Activated CD4-positive, alpha-beta T cell treated with anti-CD3 and anti-CD28 coated beads for 24 hours (primary cell): ENCODE results near the gene PLEKHG2.

ENCODE experiments used
- DNase-seq, 2 donors: peaks; one replicate each; pipeline ENCODE4 v3.0.0-alpha.2; 2020; ENCODE audit warnings: low read depth in 2 of 2

PLEKHG2 gene

GRCh38 chr19:39419003-39419402 is 6.5 kb downstream of the PLEKHG2 start:
- DNase-seq = no peak

DNA sequence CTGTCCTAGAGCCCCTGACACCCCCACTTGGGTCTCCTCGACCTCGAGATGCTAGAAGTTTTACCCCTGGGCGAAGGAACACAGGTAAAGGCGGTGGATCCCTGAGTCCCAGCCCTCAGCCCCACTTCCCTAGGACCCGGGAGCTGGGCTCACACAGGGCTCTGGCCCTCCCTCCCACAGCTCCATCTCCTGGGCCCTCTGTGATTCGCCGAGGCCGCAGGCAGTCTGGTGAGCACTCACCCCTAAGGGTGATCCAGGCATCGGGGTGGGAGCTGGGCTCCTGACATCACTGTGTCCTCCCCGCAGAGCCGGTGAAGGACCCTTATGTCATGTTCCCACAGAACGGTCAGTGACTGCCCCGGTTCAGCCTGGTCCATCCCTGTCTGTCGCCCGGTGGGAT is 8.3 kb downstream of the PLEKHG2 start:
- DNase-seq = no peak

DNA sequence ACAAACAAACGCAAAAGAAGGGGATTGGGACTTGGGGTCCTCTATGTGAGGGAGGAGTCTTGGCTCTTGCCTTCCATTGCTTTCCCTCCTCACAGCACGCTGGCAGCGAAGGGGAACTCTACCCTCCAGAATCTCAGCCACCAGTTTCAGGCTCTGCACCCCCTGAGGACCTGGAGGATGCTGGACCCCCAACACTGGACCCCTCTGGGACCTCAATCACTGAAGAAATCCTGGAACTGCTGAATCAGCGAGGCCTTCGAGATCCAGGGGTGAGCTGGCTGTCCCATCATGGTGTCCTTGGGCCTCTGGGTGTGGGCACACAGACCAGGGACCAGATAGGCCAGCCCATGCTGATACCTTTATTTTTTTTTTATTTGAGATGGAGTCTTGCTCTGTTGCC is 9.6 kb downstream of the PLEKHG2 start:
- DNase-seq = no peak

DNA sequence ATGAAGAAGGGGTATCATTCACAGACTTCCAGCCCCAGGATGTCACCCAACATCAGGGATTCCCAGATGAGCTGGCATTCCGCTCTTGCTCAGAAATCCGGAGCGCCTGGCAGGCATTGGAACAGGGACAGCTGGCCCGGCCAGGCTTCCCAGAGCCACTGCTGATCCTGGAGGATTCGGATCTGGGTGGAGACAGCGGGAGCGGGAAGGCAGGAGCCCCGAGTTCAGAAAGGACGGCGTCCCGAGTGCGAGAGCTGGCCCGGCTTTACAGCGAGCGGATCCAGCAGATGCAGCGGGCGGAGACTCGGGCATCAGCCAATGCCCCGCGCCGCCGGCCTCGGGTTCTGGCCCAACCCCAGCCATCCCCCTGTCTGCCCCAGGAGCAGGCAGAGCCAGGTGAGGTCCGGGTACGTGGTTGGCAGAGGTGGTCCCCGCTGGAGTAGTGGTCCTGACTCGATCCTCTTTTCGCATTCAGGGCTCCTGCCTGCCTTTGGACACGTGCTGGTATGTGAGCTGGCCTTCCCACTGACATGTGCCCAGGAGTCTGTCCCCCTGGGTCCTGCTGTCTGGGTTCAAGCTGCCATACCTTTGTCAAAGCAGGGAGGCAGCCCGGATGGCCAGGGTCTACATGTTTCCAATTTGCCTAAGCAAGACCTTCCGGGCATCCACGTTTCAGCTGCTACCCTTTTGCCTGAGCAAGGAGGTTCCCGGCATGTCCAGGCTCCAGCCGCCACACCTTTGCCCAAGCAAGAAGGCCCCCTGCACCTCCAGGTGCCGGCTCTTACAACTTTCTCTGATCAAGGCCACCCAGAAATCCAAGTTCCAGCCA is 11.0 kb downstream of the PLEKHG2 start:
- DNase-seq = no peak

- no peak for DNase-seq
Observed at GRCh38 chr19:39424934-39425333, 12.5 kb downstream of the PLEKHG2 start.

DNA sequence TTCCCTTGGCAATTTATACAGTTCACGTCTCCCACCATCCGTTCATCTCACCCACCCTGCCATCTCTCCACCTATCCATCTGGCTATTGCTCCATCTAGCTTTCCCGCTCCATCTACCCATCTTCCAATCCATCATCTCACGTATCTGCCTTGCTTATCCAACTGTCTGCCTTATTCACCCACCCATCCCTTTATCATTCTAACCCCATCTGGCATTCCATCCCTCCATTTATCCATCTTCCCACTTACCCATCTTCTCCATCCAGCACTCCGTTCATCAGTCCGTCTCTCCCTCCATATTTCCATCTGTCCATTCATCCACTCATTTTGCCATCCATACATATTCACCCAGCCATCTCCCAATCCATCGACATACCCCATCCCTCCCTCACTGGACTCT is 13.3 kb downstream of the PLEKHG2 start:
- no peak for DNase-seq

GRCh38 chr19:39426170-39426569 is 13.7 kb downstream of the PLEKHG2 start:
- DNase-seq = no peak

- no peak for DNase-seq
Observed at GRCh38 chr19:39427707-39428106, 15.2 kb downstream of the PLEKHG2 start.

- no peak for DNase-seq
Observed at GRCh38 chr19:39428283-39429112, 16.0 kb downstream of the PLEKHG2 start.

DNA sequence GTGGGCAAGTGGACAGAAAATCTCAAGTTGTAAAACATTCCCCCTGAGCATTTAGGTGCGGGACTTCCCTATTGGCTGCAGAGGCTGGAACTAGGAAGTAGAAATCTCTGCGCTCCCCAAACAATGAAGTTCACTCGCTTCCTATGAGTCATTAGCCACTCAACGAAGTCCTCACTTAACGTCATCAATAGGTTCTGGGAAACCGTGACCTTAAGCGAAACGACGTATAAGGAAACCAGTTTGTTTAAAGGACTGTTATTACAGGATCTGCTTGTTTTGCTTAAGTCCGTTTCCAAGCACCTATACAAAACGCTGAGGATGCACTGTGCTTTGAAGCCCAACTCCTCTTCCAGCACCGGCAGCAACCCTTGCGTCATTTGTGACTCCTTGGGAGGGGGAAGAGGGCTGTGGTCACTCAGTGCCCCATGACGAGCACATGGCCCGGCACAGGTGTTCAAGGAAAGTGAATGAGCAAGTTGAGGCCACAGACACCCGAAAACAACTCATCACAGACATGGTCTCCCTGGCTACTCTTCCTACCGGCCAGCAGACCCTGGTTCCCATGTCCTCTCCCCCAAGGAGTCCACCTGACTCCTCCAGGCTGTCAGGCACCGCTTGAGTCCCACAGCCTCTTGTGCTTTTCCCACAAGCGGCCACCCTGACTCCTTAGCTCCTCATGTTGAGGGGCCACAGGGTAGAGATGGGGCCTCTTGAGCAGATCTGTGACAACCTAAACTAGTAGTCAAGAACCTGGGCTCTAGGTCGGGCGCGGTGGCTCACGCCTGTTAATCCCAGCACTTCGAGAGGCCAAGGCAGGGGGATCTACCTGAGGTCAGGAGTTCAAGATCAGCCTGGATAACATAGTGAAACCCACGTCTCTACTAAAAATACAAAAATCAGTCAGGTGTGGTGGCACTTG is 18.5 kb downstream of the PLEKHG2 start:
- no peak for DNase-seq

DNA sequence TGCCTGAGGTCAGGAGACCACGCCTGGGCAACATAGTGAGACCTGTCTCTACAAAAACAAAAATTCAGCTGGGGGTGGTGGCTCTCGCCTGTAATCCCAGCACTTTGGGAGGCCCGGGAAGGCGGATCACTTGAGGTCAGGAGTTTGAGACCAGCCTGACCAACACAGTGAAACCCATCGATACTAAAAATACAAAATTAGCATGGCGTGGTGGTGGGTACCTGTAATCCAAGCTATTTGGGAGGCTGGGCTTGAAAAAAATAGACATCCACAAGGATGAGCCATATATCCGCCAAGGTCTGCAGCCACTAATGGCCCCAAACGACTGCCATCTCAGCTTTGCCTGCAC is 20.2 kb downstream of the PLEKHG2 start:
- DNase-seq = no peak

- no peak for DNase-seq
Observed at GRCh38 chr19:39433480-39434079, 21.1 kb downstream of the PLEKHG2 start.

DNA sequence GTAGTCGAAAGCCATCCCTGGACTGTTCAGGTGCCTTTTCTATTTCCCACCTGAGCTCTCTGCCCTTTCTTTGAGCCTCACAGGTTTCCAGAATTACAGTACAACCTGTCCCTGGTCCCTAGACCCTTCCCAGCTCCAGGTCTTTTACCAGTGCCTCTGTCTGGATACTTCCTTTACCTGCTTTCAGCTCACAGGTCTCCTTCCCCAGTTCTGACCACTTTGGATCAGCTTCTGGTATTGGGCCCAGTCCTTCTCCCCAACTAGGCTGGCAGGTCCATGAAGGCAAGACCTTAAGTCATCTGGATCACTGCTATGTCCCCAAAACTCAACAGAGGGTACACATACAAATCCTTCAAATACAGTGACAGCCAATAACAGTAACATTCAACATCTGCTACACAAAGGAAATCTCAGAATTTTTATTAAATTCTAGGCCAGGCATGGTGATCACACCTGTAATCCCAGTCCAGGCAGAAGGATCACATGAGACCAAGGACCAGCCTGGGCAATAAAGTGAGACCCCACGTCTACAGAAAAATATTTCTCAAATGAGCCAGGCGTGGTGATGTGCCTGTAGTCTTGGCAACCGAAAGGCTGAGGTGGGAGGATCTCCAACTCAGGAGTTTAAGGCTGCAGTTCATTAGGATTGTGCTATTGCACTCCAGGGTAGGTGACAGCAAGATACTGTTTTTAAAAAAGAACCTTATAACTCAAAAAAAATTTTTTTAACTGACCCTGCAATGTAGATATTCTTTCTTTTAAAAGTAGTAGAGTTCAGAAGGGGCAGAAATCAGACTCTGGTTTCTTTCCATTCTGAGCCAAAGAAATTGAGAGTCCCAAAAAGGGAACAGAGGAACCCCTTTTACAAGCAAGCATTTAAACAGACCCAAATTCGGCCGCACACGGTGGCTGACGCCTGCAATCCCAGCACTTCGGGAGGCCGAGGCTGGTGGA is 21.9 kb downstream of the PLEKHG2 start:
- DNase-seq = no peak

DNA sequence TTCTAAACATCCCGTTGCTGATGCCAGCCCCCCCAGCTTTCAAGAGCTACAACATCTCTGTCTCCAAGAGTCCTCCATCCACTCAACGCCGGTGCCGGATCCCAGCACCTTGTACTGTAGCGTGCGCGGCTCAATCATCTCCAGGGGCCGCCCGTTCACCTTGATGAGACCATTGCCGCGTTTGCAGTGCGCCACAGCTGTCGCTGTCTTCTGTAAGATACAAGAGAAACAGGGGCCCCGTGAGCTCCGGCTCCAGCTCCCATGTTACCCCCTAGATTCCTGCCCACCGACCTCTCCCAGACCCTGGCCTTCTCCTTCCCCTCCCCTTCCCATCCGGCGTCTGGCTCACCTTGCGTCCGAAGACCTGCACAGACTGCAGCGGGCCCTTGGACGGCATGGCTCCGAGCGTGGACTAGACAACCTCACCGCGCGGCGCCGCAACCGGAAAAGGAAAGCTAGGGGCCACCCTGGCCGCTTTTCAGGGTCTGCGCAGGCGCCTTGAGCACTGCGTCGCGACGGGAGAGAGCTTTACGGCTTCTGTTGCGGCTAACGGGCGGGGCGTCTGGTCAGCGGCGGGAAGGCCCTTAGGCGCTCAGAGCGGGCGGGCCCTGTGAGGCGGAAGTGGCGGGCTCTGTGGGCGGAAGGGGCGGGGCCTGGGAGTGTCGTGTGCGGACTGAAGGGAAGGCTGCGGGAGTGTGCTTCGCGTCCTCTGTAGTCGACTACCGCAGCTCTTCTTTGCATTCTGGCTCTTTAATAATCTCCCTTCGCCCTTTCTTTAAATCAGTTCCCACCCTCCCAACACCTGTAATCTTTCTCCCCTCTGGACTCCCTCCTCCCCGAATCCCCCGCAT is 23.3 kb downstream of the PLEKHG2 start, which contains the start of gene RPS16:
Gene RPS16 (minus strand): TSS at position 451 of the 851 bp plus-strand sequence. CDS start 54 bp downstream, at position 397.
- DNase-seq = peak; percentile 99

DNA sequence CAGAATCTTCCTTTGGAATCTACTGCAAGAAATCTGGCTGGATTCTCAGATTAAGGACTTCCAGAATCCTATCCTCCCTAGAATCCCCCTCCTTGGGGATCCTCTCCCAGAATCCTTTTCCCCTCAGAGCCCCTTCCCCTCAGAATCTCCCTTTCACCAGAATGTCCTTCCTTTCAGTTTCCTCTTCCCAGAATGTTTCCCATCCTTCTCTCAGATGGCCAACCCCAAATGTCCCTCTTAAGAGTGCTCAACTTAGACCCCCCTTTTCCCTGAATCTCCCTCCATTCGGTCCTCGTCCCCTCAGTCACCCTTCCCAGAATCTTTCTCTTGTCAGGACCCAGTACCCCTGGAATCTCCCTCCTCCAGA is 23.9 kb downstream of the PLEKHG2 start:
- DNase-seq = no peak

DNA sequence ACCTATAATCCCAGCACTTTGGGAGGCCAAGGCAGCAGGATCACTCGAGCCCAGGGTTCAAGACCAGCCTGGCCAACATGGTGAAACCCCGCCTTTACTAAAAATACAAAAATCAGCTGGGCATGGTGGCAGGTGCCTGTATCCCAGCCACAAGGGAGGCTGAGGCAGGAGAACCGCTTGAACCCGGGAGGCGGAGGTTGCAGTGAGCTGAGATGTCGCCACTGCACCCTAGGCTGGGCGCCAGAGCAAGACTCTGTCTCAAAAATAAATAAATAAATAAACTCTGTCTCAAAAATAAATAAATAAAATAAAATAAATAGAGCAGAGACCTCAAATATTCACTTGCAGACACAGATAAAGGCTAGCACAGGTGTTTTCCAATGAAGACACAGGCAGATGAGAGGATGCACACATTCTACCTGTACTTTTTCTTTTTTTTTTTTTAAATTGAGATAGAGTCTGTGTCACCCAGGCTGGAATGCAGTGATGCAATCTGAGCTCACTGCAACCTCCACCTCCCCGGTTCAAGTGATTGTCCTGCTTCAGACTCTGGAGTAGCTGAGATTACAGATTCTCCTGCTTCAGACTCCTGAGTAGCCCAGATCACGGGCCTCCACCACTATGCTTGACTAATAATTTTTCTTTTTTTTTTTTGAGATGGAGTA is 25.9 kb downstream of the PLEKHG2 start:
- no peak for DNase-seq

GRCh38 chr19:39444598-39445195 is 32.2 kb downstream of the PLEKHG2 start:
- no peak for DNase-seq
